Epithelial cell of prostate (primary cell): Measurements from ENCODE around the gene PHGDH.
A peak's percentile ranks its signal among the peaks of the same experiment; 100 is the strongest.

Source experiments
- DNase-seq: peaks from one replicate; pipeline ENCODE4 v3.0.0-alpha.2; 2011; ENCODE audit warnings: low read depth, low spot score
- H3K27ac ChIP-seq: fragments of 450-650 bp; 2 replicates; pipeline ENCODE4 v1.5.1; 2017; ENCODE audit warnings: mild to moderate bottlenecking

The PHGDH gene

GRCh38 chr1:119727991-119728390 lies 16.3 kb downstream of the PHGDH start:
- H3K27ac ChIP-seq = no peak overlapping the region
- DNase-seq = no peak

- no peak overlapping the region for H3K27ac ChIP-seq
- no peak for DNase-seq
These were observed 17.3 kb downstream of the PHGDH start for GRCh38 chr1:119729044-119729443.

- DNase-seq = no peak
- no peak overlapping the region for H3K27ac ChIP-seq
These were observed 19.3 kb downstream of the PHGDH start for GRCh38 chr1:119731060-119731459.

GRCh38 chr1:119731741-119732430 lies 20.2 kb downstream of the PHGDH start:
- H3K27ac ChIP-seq = no peak overlapping the region
- DNase-seq = no peak

- no peak overlapping the region for H3K27ac ChIP-seq
- DNase-seq = no peak
These were observed 20.9 kb downstream of the PHGDH start for GRCh38 chr1:119732465-119733168.

- H3K27ac ChIP-seq = no peak overlapping the region
- no peak for DNase-seq
These were observed 22.0 kb downstream of the PHGDH start for GRCh38 chr1:119733754-119734153.

GRCh38 chr1:119735217-119735616 lies 23.5 kb downstream of the PHGDH start:
- no peak overlapping the region for H3K27ac ChIP-seq
- DNase-seq = no peak

GRCh38 chr1:119736649-119737039 lies 24.9 kb downstream of the PHGDH start:
- no peak for DNase-seq
- no peak overlapping the region for H3K27ac ChIP-seq

GRCh38 chr1:119737040-119737682 lies 25.4 kb downstream of the PHGDH start:
- no peak overlapping the region for H3K27ac ChIP-seq
- no peak for DNase-seq

- H3K27ac ChIP-seq = no peak overlapping the region
- no peak for DNase-seq
These were observed 26.5 kb downstream of the PHGDH start for GRCh38 chr1:119738100-119738720.

GRCh38 chr1:119739150-119739549 lies 27.4 kb downstream of the PHGDH start:
- H3K27ac ChIP-seq = no peak overlapping the region
- no peak for DNase-seq

- no peak for DNase-seq
- H3K27ac ChIP-seq = no peak overlapping the region
These were observed 28.5 kb downstream of the PHGDH start for GRCh38 chr1:119740261-119740660.

- DNase-seq = no peak
- H3K27ac ChIP-seq = no peak overlapping the region
These were observed 29.4 kb downstream of the PHGDH start for GRCh38 chr1:119740896-119741780.

GRCh38 chr1:119742202-119742601 lies 30.5 kb downstream of the PHGDH start:
- no peak for DNase-seq
- no peak overlapping the region for H3K27ac ChIP-seq

- no peak for DNase-seq
- H3K27ac ChIP-seq = no peak overlapping the region
These were observed 30.9 kb downstream of the PHGDH start for GRCh38 chr1:119742677-119743076.

GRCh38 chr1:119743308-119743707 lies 31.6 kb downstream of the PHGDH start:
- H3K27ac ChIP-seq = no peak overlapping the region
- DNase-seq = no peak

GRCh38 chr1:119743776-119744597 lies 32.3 kb downstream of the PHGDH start:
- DNase-seq = peak; percentile 20

GRCh38 chr1:119744598-119744942 lies 32.8 kb downstream of the PHGDH start:
- H3K27ac ChIP-seq = no peak overlapping the region
- no peak for DNase-seq

More at GRCh38 chr1:119743776-119744597, 32.3 kb downstream of the PHGDH start:
- no peak overlapping the region for H3K27ac ChIP-seq

GRCh38 chr1:119745034-119745433 lies 33.3 kb downstream of the PHGDH start:
- no peak for DNase-seq
- no peak overlapping the region for H3K27ac ChIP-seq
